Activated naive CD8-positive, alpha-beta T cell treated with anti-CD3 and anti-CD28 coated beads, Interleukin-2, amount 10 ng/mL, durations not matched to agents 7 days and 5 days (primary cell): ENCODE measurements around the gene GPR141. TPM values are rescaled to one million over a fixed set of nuclear protein-coding genes. Genes with fewer than 3 reads are reported as not detected.
A peak's percentile ranks its signal among the peaks of the same experiment; 100 is the strongest.

ENCODE experiments used
- ATAC-seq: fragments of 150-1000 bp; cut with Tn5 transposase; one replicate; pipeline ENCODE4 v1.10.0; 2021; ENCODE audit warnings: low read depth, moderate library complexity
- POLR2A ChIA-PET: fragments of 350-600 bp; sonication (Branson Sonifier 250); formaldehyde crosslinking; loops from one replicate; lab custom pipeline; 2021; ENCODE audit warnings: antibody characterized with exemption; lab: Charles Lee
- DNase-seq: peaks from one replicate; pipeline ENCODE4 v3.0.0; 2021
- H3K27ac Mint-ChIP-seq: one replicate; pipeline ENCODE4 v1.8.0; 2022; ENCODE audit warnings: mild to moderate bottlenecking, mixed read lengths
- H3K27me3 Mint-ChIP-seq: one replicate; pipeline ENCODE4 v1.8.0; 2022; ENCODE audit warnings: mild to moderate bottlenecking, moderate library complexity, mixed read lengths
- H3K36me3 Mint-ChIP-seq: one replicate; pipeline ENCODE4 v1.8.0; 2021; ENCODE audit warnings: mild to moderate bottlenecking, mixed read lengths
- H3K4me1 Mint-ChIP-seq: one replicate; pipeline ENCODE4 v1.8.0; 2021; ENCODE audit warnings: mixed read lengths
- H3K4me3 Mint-ChIP-seq: one replicate; pipeline ENCODE4 v1.8.0; 2022; ENCODE audit warnings: mild to moderate bottlenecking, moderate library complexity, mixed read lengths
- H3K9me3 Mint-ChIP-seq: one replicate; pipeline ENCODE4 v1.8.0; 2021; ENCODE audit warnings: mixed read lengths
- total RNA-seq, 2 experiments: library from RNA; stranded (reverse); gene quantifications; one replicate each; pipeline ENCODE4 v1.2.3, GENCODE V29; 2021

Gene GPR141
- total RNA-seq, 2 experiments from 2014 or later = not detected

- DNase-seq (no peak), ATAC-seq (no peak)
- POLR2A ChIA-PET = no interaction called here
- Mint-ChIP-seq H3K27ac (no peak overlapping the region), H3K27me3 (peaks cover 5% of the 10 kb centered on the region), H3K36me3 (peaks cover 2% of the 10 kb centered on the region), H3K4me3 (no peak overlapping the region), H3K4me1 (peaks cover 14% of the 10 kb centered on the region), H3K9me3 (peaks cover 7% of the 10 kb centered on the region)
Observed at GRCh38 chr7:37765421-37765829, 81.9 kb downstream of the GPR141 start.

- POLR2A ChIA-PET = no interaction called here
- DNase-seq (no peak), ATAC-seq (peak; percentile 68)
- H3K36me3 Mint-ChIP-seq = peaks cover 2% of the 10 kb centered on the region
- peak overlapping the region; percentile 22 for H3K4me3 Mint-ChIP-seq
- H3K9me3 Mint-ChIP-seq = peaks cover 7% of the 10 kb centered on the region
- H3K27me3 Mint-ChIP-seq = peaks cover 2% of the 10 kb centered on the region
- H3K4me1 Mint-ChIP-seq = peaks cover 14% of the 10 kb centered on the region
- peak overlapping the region; percentile 64 for H3K27ac Mint-ChIP-seq
Observed at GRCh38 chr7:37765872-37766525, 82.4 kb downstream of the GPR141 start.

GRCh38 chr7:37768611-37769010 lies 85.0 kb downstream of the GPR141 start:
- ATAC-seq (no peak), DNase-seq (no peak)
- H3K4me1 Mint-ChIP-seq = peaks cover 16% of the 10 kb centered on the region
- POLR2A ChIA-PET = no interaction called here
- H3K27me3 Mint-ChIP-seq = no peaks in the 10 kb centered on the region
- H3K36me3 Mint-ChIP-seq = peaks cover 2% of the 10 kb centered on the region
- no peak overlapping the region for H3K27ac Mint-ChIP-seq
- peaks cover 5% of the 10 kb centered on the region for H3K9me3 Mint-ChIP-seq
- no peak overlapping the region for H3K4me3 Mint-ChIP-seq

- H3K9me3 Mint-ChIP-seq = peaks cover 6% of the 10 kb centered on the region
- ATAC-seq (no peak), DNase-seq (no peak)
- POLR2A ChIA-PET = no interaction called here
- H3K4me1 Mint-ChIP-seq = peaks cover 16% of the 10 kb centered on the region
- no peak overlapping the region for H3K27ac Mint-ChIP-seq
- H3K4me3 Mint-ChIP-seq = no peak overlapping the region
- H3K36me3 Mint-ChIP-seq = peaks cover 2% of the 10 kb centered on the region
- peaks cover 3% of the 10 kb centered on the region for H3K27me3 Mint-ChIP-seq
Observed at GRCh38 chr7:37769291-37769690, 85.7 kb downstream of the GPR141 start.

GRCh38 chr7:37769726-37770125 lies 86.2 kb downstream of the GPR141 start:
- H3K4me1 Mint-ChIP-seq = peaks cover 14% of the 10 kb centered on the region
- no peak overlapping the region for H3K27ac Mint-ChIP-seq
- no peak for DNase-seq
- POLR2A ChIA-PET = no interaction called here
- peaks cover 3% of the 10 kb centered on the region for H3K9me3 Mint-ChIP-seq
- H3K27me3 Mint-ChIP-seq = peaks cover 3% of the 10 kb centered on the region
- H3K36me3 Mint-ChIP-seq = no peaks in the 10 kb centered on the region
- ATAC-seq = no peak
- no peak overlapping the region for H3K4me3 Mint-ChIP-seq

GRCh38 chr7:37770838-37771237 lies 87.3 kb downstream of the GPR141 start:
- peaks cover 3% of the 10 kb centered on the region for H3K27me3 Mint-ChIP-seq
- peaks cover 11% of the 10 kb centered on the region for H3K9me3 Mint-ChIP-seq
- H3K4me1 Mint-ChIP-seq = peaks cover 9% of the 10 kb centered on the region
- no peak overlapping the region for H3K4me3 Mint-ChIP-seq
- DNase-seq (no peak), ATAC-seq (no peak)
- H3K27ac Mint-ChIP-seq = no peak overlapping the region
- POLR2A ChIA-PET = no interaction called here
- H3K36me3 Mint-ChIP-seq = peaks cover 2% of the 10 kb centered on the region

- H3K27me3 Mint-ChIP-seq = peaks cover 3% of the 10 kb centered on the region
- DNase-seq = no peak
- no peak for ATAC-seq
- peaks cover 2% of the 10 kb centered on the region for H3K36me3 Mint-ChIP-seq
- H3K9me3 Mint-ChIP-seq = peaks cover 11% of the 10 kb centered on the region
- peaks cover 5% of the 10 kb centered on the region for H3K4me1 Mint-ChIP-seq
- POLR2A ChIA-PET = no interaction called here
- H3K4me3 Mint-ChIP-seq = no peak overlapping the region
- peak overlapping the region; percentile 75 for H3K27ac Mint-ChIP-seq
Observed at GRCh38 chr7:37771342-37771741, 87.8 kb downstream of the GPR141 start.

GRCh38 chr7:37771801-37772200 lies 88.2 kb downstream of the GPR141 start:
- no peak for ATAC-seq
- POLR2A ChIA-PET = no interaction called here
- DNase-seq = no peak
- Mint-ChIP-seq H3K9me3 (peaks cover 14% of the 10 kb centered on the region), H3K27ac (peak overlapping the region; percentile 75), H3K4me3 (no peak overlapping the region), H3K4me1 (peaks cover 2% of the 10 kb centered on the region), H3K27me3 (peaks cover 3% of the 10 kb centered on the region), H3K36me3 (peaks cover 2% of the 10 kb centered on the region)

- no peak for ATAC-seq
Observed at GRCh38 chr7:37775921-37776320, 92.4 kb downstream of the GPR141 start.

GRCh38 chr7:37781156-37781555 lies 97.6 kb downstream of the GPR141 start:
- Mint-ChIP-seq H3K4me3 (no peak overlapping the region), H3K27me3 (peaks cover 4% of the 10 kb centered on the region), H3K9me3 (peaks cover 5% of the 10 kb centered on the region), H3K36me3 (peaks cover 1% of the 10 kb centered on the region), H3K27ac (no peak overlapping the region), H3K4me1 (no peaks in the 10 kb centered on the region)
- POLR2A ChIA-PET = no interaction called here
- ATAC-seq (no peak), DNase-seq (no peak)

More at GRCh38 chr7:37775921-37776320, 92.4 kb downstream of the GPR141 start:
- peaks cover 2% of the 10 kb centered on the region for H3K4me1 Mint-ChIP-seq
- no peak for DNase-seq
- peaks cover 3% of the 10 kb centered on the region for H3K36me3 Mint-ChIP-seq
- no peak overlapping the region for H3K27ac Mint-ChIP-seq
- peaks cover 15% of the 10 kb centered on the region for H3K9me3 Mint-ChIP-seq
- no peak overlapping the region for H3K4me3 Mint-ChIP-seq
- POLR2A ChIA-PET = no interaction called here
- peaks cover 3% of the 10 kb centered on the region for H3K27me3 Mint-ChIP-seq

GRCh38 chr7:37782166-37782565 lies 98.6 kb downstream of the GPR141 start:
- H3K9me3 Mint-ChIP-seq = peaks cover 2% of the 10 kb centered on the region
- POLR2A ChIA-PET = no interaction called here
- no peak overlapping the region for H3K4me3 Mint-ChIP-seq
- H3K27me3 Mint-ChIP-seq = peaks cover 4% of the 10 kb centered on the region
- H3K27ac Mint-ChIP-seq = no peak overlapping the region
- H3K36me3 Mint-ChIP-seq = peaks cover 1% of the 10 kb centered on the region
- DNase-seq = no peak
- no peak for ATAC-seq
- no peaks in the 10 kb centered on the region for H3K4me1 Mint-ChIP-seq

GRCh38 chr7:37784015-37784414 lies 100.4 kb downstream of the GPR141 start:
- ATAC-seq (no peak), DNase-seq (no peak)
- no peaks in the 10 kb centered on the region for H3K9me3 Mint-ChIP-seq
- no peaks in the 10 kb centered on the region for H3K36me3 Mint-ChIP-seq
- POLR2A ChIA-PET = no interaction called here
- H3K4me1 Mint-ChIP-seq = no peaks in the 10 kb centered on the region
- no peak overlapping the region for H3K4me3 Mint-ChIP-seq
- peaks cover 4% of the 10 kb centered on the region for H3K27me3 Mint-ChIP-seq
- H3K27ac Mint-ChIP-seq = no peak overlapping the region

GRCh38 chr7:37786741-37787569 lies 103.4 kb downstream of the GPR141 start:
- POLR2A ChIA-PET = no interaction called here
- Mint-ChIP-seq H3K4me1 (no peaks in the 10 kb centered on the region), H3K27ac (no peak overlapping the region), H3K36me3 (no peaks in the 10 kb centered on the region), H3K27me3 (peaks cover 4% of the 10 kb centered on the region), H3K9me3 (no peaks in the 10 kb centered on the region), H3K4me3 (no peak overlapping the region)
- DNase-seq = no peak
- peak; percentile 41 for ATAC-seq
